ENCODE results near the gene ZFHX3. TPM values are rescaled to one million over a fixed set of nuclear protein-coding genes. Genes with fewer than 3 reads are reported as not detected.

ZFHX3 gene
- total and polyA plus RNA-seq, 2 donors from 2014 or later, result 2.3 to 29.3 TPM

DNA sequence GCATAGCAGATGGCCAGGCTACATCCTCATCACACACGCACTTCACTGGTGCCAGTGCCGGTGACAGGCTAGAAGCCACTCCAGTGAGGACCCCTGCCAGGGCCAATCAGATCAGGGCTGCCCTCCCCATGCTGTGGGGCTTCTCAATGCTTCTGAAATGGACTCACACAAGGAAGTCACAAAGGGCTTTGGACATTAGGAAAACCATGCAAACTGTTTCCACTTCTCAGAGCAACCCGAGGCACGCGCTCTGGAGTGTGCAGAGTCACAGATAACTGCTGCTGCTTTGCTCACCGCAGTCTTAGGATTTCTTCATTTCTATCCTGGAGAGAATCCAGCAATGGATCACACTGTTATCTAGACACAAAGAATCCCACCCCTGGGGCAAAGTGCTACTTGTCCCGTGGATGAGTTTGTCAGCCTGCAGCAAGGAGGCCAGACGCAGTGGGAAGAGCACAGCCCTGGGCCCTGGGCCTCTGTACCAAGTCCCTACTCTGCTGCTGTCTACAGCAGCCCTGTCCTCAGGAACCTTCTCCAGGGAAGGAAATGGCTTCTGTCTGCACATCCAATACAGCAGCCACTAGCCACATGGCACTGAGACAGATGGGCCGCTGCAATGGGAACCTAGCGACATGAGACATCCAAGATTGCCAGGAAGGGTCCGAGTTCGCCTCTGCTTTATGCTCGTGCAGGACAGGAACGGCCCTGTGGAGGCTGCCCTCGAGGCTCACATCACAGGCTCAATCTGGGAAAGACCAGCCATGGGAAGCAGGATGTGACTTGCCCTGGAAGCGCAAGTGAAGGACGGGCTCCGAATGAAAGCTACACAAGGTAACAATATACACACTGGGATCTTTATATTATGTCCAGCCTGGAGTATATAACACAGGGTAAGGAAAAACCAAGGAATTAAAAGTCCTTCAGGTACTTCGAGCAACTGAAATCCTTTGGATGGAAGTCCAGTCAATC is 169.3 kb downstream of the ZFHX3 start:
- H3K9ac ChIP-seq (ENCODE audit: low read length in 3 of 3), result no peak overlapping the region
- H3K27ac ChIP-seq (ENCODE audit: low read depth in 2 of 2, low read length in 2 of 2), result no peak overlapping the region
- intact Hi-C loops (cut with DNase I), result no loop called here
- H3K4me1 ChIP-seq (ENCODE audit: control insufficient read depth in 2 of 3, insufficient read depth in 2 of 3, low read depth in 1 of 3, low read length in 3 of 3), result peaks cover 5 to 16% (median 10%) of the 10 kb centered on the region in 3 donors
- FAIRE-seq (no peak), DNase-seq (no peak)
- TF ChIP-seq, protein P1, sequence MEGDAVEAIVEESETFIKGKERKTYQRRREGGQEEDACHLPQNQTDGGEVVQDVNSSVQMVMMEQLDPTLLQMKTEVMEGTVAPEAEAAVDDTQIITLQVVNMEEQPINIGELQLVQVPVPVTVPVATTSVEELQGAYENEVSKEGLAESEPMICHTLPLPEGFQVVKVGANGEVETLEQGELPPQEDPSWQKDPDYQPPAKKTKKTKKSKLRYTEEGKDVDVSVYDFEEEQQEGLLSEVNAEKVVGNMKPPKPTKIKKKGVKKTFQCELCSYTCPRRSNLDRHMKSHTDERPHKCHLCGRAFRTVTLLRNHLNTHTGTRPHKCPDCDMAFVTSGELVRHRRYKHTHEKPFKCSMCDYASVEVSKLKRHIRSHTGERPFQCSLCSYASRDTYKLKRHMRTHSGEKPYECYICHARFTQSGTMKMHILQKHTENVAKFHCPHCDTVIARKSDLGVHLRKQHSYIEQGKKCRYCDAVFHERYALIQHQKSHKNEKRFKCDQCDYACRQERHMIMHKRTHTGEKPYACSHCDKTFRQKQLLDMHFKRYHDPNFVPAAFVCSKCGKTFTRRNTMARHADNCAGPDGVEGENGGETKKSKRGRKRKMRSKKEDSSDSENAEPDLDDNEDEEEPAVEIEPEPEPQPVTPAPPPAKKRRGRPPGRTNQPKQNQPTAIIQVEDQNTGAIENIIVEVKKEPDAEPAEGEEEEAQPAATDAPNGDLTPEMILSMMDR (IDR thresholded peaks at IDR 0.05; ENCODE audit: borderline replicate concordance, extremely low read depth, insufficient read depth), result no peak
- H3K27me3 ChIP-seq (ENCODE audit: control insufficient read depth, insufficient read depth, low read length), result no peaks in the 10 kb centered on the region
- no peaks in the 10 kb centered on the region for H3K9me3 ChIP-seq (ENCODE audit: control insufficient read depth in 2 of 3, insufficient read depth in 1 of 3, low read length in 3 of 3)
- no peak overlapping the region for H3K4me3 ChIP-seq (ENCODE audit: low read length in 3 of 3)
- no peaks in the 10 kb centered on the region for H3K36me3 ChIP-seq (ENCODE audit: control insufficient read depth in 2 of 3, insufficient read depth in 3 of 3, low read length in 3 of 3)

DNA sequence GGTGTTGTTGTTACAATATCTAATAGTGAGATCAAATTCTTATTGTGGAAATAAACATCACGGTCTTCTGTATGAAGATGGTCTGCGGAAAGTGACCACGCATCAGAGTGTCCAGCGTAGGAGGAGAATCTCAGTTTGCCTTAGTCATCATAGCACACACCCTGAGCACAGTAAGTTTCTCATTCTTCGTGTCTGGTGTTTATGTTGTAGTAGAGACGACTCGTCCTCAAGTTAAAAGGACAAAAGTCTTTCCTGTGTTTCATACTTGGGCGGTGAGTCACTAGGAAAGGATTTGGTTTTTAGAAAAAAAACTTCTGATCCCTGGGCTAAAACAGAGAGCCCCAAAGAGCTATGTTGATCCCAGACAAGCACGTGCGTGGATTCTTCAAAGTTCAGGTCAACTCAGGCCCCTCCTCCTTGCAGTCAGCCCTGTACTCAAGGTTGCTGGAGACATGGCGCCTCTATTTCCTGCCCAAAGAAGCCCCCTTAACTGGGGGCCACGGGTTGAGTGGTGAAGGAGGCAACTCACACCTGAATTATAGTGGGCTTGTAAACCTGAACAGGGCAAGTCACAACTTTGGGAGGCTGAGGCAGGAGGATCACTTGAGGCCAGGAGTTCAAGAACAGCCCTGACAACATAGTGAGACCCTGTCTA is 170.4 kb downstream of the ZFHX3 start:
- Histone ChIP-seq H3K9ac (ENCODE audit: low read length in 3 of 3) (no peak overlapping the region), H3K4me1 (ENCODE audit: control insufficient read depth in 2 of 3, insufficient read depth in 2 of 3, low read depth in 1 of 3, low read length in 3 of 3) (peaks cover 5 to 16% (median 10%) of the 10 kb centered on the region in 3 donors)

DNA sequence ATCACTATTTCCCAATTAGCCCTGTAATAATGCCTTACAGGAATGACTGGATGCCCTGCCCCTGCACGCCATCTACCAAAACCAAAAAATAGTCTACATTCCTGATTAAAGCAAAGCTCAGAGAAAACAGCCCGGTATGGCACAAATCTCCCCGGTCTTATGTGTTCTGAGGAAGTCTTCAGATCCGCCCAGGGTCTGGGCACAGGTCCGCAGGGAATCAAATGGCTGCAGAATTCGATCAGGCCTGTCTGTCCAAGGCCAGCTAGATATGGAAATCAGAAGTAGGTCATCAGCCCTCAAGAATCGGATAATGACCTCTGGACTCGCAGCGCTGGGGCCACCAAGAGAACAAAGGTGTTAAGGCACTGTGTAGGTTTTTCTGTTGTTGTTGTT is 171.0 kb downstream of the ZFHX3 start:
- Histone ChIP-seq H3K27ac (ENCODE audit: low read depth in 2 of 2, low read length in 2 of 2) (no peak overlapping the region), H3K4me1 (ENCODE audit: control insufficient read depth in 2 of 3, insufficient read depth in 2 of 3, low read depth in 1 of 3, low read length in 3 of 3) (peaks cover 5 to 16% (median 10%) of the 10 kb centered on the region in 3 donors), H3K4me3 (ENCODE audit: low read length in 3 of 3) (no peak overlapping the region), H3K9me3 (ENCODE audit: control insufficient read depth in 2 of 3, insufficient read depth in 1 of 3, low read length in 3 of 3) (no peaks in the 10 kb centered on the region), H3K27me3 (ENCODE audit: control insufficient read depth, insufficient read depth, low read length) (no peaks in the 10 kb centered on the region), H3K36me3 (ENCODE audit: control insufficient read depth in 2 of 3, insufficient read depth in 3 of 3, low read length in 3 of 3) (no peaks in the 10 kb centered on the region), H3K9ac (ENCODE audit: low read length in 3 of 3) (no peak overlapping the region)
- TF ChIP-seq, protein P1 (IDR thresholded peaks at IDR 0.05; ENCODE audit: borderline replicate concordance, extremely low read depth, insufficient read depth), result no peak
- DNase-seq (no peak), FAIRE-seq (no peak)
- intact Hi-C loops (cut with DNase I), result no loop called here

More for the DNA sequence above, 170.4 kb downstream of the ZFHX3 start:
- DNase-seq, result no peak
- H3K27me3 ChIP-seq (ENCODE audit: control insufficient read depth, insufficient read depth, low read length), result no peaks in the 10 kb centered on the region
- H3K27ac ChIP-seq (ENCODE audit: low read depth in 2 of 2, low read length in 2 of 2), result peak overlapping the region in 1 of 2 donors; percentile 15
- intact Hi-C loops (cut with DNase I), result no loop called here
- FAIRE-seq, result no peak
- no peak overlapping the region for H3K4me3 ChIP-seq (ENCODE audit: low read length in 3 of 3)
- no peaks in the 10 kb centered on the region for H3K9me3 ChIP-seq (ENCODE audit: control insufficient read depth in 2 of 3, insufficient read depth in 1 of 3, low read length in 3 of 3)
- TF ChIP-seq, protein P1 (IDR thresholded peaks at IDR 0.05; ENCODE audit: borderline replicate concordance, extremely low read depth, insufficient read depth), result no peak
- H3K36me3 ChIP-seq (ENCODE audit: control insufficient read depth in 2 of 3, insufficient read depth in 3 of 3, low read length in 3 of 3), result no peaks in the 10 kb centered on the region

Data from kidney (tissue), 14 donors.